Measurements from ENCODE around the gene SERPINE2.

The SERPINE2 gene

GRCh38 chr2:223930103-223930976 lies 108.7 kb downstream of the SERPINE2 start:
- no peaks in the 10 kb centered on the region for H3K27me3 ChIP-seq (ENCODE audit: insufficient read depth, low read length, poor library complexity, severe bottlenecking)
- H3F3A ChIP-seq (ENCODE audit: low read depth) = peaks cover 5% of the 10 kb centered on the region; the same call in 1 of the 2 replicates
- no peak overlapping the region for H3K9ac ChIP-seq (ENCODE audit: low read depth, low read length, poor library complexity, severe bottlenecking)
- H3K4me2 ChIP-seq (ENCODE audit: low read depth, low read length, poor library complexity, severe bottlenecking) = peak overlapping the region; percentile 36
- peaks cover 8% of the 10 kb centered on the region; the same call in 1 of the 2 replicates for H3K9me3 ChIP-seq (ENCODE audit: insufficient read depth, low read depth, low read length)
- peak overlapping the region; percentile 7 for H3K4me3 ChIP-seq (ENCODE audit: low read length, poor library complexity, severe bottlenecking)
- H3K79me2 ChIP-seq (ENCODE audit: insufficient read depth, low read length) = peaks cover 30% of the 10 kb centered on the region
- peaks cover 13% of the 10 kb centered on the region for H3K4me1 ChIP-seq (ENCODE audit: insufficient read depth, low read length, poor library complexity, severe bottlenecking)
- TF ChIP-seq EZH2phosphoT487 (IDR thresholded peaks at IDR 0.05; ENCODE audit: borderline replicate concordance) = no peak
- TF ChIP-seq CTCF (conservative IDR thresholded peaks at IDR 0.05; ENCODE audit: low read length) = no peak
- no peaks in the 10 kb centered on the region for H3K9me2 ChIP-seq (replicated peaks; ENCODE audit: low read depth, low read length)
- no peak overlapping the region for H2AFZ ChIP-seq (ENCODE audit: low read length)
- H3K36me3 ChIP-seq (ENCODE audit: insufficient read depth, low read length) = no peaks in the 10 kb centered on the region
- peaks cover 22% of the 10 kb centered on the region for H4K20me1 ChIP-seq (ENCODE audit: insufficient read depth, low read length, poor library complexity, severe bottlenecking)

GRCh38 chr2:223929571-223930102 lies 109.4 kb downstream of the SERPINE2 start:
- peaks cover 24% of the 10 kb centered on the region for H3K79me2 ChIP-seq (ENCODE audit: insufficient read depth, low read length)
- H2AFZ ChIP-seq (ENCODE audit: low read length) = no peak overlapping the region
- peaks cover 8% of the 10 kb centered on the region; the same call in 1 of the 2 replicates for H3K9me3 ChIP-seq (ENCODE audit: insufficient read depth, low read depth, low read length)
- H3K9me2 ChIP-seq (replicated peaks; ENCODE audit: low read depth, low read length) = no peaks in the 10 kb centered on the region
- H3K4me1 ChIP-seq (ENCODE audit: insufficient read depth, low read length, poor library complexity, severe bottlenecking) = peaks cover 13% of the 10 kb centered on the region
- TF ChIP-seq EZH2phosphoT487 (IDR thresholded peaks at IDR 0.05; ENCODE audit: borderline replicate concordance) (0 out of 2 replicates have a peak, but pooled peaks have one; percentile 35), CTCF (conservative IDR thresholded peaks at IDR 0.05; ENCODE audit: low read length) (no peak)
- peak overlapping the region; percentile 36 for H3K4me2 ChIP-seq (ENCODE audit: low read depth, low read length, poor library complexity, severe bottlenecking)
- no peaks in the 10 kb centered on the region for H3K27me3 ChIP-seq (ENCODE audit: insufficient read depth, low read length, poor library complexity, severe bottlenecking)
- H3K4me3 ChIP-seq (ENCODE audit: low read length, poor library complexity, severe bottlenecking) = peak overlapping the region; percentile 7
- peaks cover 5% of the 10 kb centered on the region; the same call in 1 of the 2 replicates for H3F3A ChIP-seq (ENCODE audit: low read depth)
- H3K36me3 ChIP-seq (ENCODE audit: insufficient read depth, low read length) = no peaks in the 10 kb centered on the region
- no peak overlapping the region for H3K9ac ChIP-seq (ENCODE audit: low read depth, low read length, poor library complexity, severe bottlenecking)
- H4K20me1 ChIP-seq (ENCODE audit: insufficient read depth, low read length, poor library complexity, severe bottlenecking) = peaks cover 22% of the 10 kb centered on the region

- peaks cover 17% of the 10 kb centered on the region; the same call in 1 of the 2 replicates for H3K79me2 ChIP-seq (ENCODE audit: insufficient read depth, low read length)
- no peaks in the 10 kb centered on the region for H3K27me3 ChIP-seq (ENCODE audit: insufficient read depth, low read length, poor library complexity, severe bottlenecking)
- H3K4me2 ChIP-seq (ENCODE audit: low read depth, low read length, poor library complexity, severe bottlenecking) = no peak overlapping the region
- H3F3A ChIP-seq (ENCODE audit: low read depth) = peaks cover 5% of the 10 kb centered on the region; the same call in 1 of the 2 replicates
- no peaks in the 10 kb centered on the region for H3K36me3 ChIP-seq (ENCODE audit: insufficient read depth, low read length)
- H3K9ac ChIP-seq (ENCODE audit: low read depth, low read length, poor library complexity, severe bottlenecking) = no peak overlapping the region
- peaks cover 22% of the 10 kb centered on the region for H4K20me1 ChIP-seq (ENCODE audit: insufficient read depth, low read length, poor library complexity, severe bottlenecking)
- H3K9me2 ChIP-seq (replicated peaks; ENCODE audit: low read depth, low read length) = no peaks in the 10 kb centered on the region
- H3K4me1 ChIP-seq (ENCODE audit: insufficient read depth, low read length, poor library complexity, severe bottlenecking) = peaks cover 13% of the 10 kb centered on the region
- H2AFZ ChIP-seq (ENCODE audit: low read length) = no peak overlapping the region
- H3K9me3 ChIP-seq (ENCODE audit: insufficient read depth, low read depth, low read length) = peaks cover 8% of the 10 kb centered on the region; the same call in 1 of the 2 replicates
- no peak overlapping the region for H3K4me3 ChIP-seq (ENCODE audit: low read length, poor library complexity, severe bottlenecking)
- TF ChIP-seq EZH2phosphoT487 (IDR thresholded peaks at IDR 0.05; ENCODE audit: borderline replicate concordance) = no peak
- TF ChIP-seq CTCF (conservative IDR thresholded peaks at IDR 0.05; ENCODE audit: low read length) = no peak
These were observed 110.7 kb downstream of the SERPINE2 start for GRCh38 chr2:223928113-223929006.
